GM21576 (cell line): Measurements from ENCODE around the gene FNIP2.
"Not testable (repeated sequence)": the region's sequence is repeated elsewhere in the genome, so short reads cannot be mapped to it uniquely, and the experiment has no call there.

Source experiments
- ATAC-seq: cut with Tn5 transposase; IDR thresholded peaks from one replicate; pipeline ENCODE4 v1.9.1; 2021; ENCODE audit warnings: mild to moderate bottlenecking, moderate library complexity; ENCODE audit not compliant: unreplicated experiment

Gene FNIP2

DNA sequence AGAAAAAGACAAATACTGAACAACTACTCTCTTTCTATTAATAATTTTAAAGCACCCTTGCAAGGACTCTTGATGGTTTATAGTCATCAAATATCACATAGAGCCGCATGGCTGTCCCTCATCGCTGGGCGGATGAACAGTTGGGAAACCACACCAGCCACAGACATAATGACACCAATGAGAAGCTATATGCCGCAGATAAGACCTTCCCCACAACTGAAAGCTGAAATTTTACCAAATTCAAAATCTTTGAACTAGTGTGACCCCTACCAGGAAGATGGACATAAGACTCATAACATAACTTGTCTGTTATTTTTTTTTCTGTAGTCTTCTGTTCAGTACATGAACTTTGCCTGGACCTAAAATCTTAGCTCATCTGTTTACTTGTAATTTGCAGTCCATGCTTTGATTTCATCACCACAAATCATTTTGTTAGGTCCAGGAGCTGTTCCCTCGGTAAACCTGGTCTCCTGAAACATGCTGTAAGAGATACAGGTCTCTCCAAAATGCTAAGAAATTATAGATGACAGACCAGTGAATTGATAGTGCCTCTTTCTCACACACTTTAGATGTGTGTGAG lies 176.8 kb downstream of the FNIP2 start:
- ATAC-seq, result no peak

DNA sequence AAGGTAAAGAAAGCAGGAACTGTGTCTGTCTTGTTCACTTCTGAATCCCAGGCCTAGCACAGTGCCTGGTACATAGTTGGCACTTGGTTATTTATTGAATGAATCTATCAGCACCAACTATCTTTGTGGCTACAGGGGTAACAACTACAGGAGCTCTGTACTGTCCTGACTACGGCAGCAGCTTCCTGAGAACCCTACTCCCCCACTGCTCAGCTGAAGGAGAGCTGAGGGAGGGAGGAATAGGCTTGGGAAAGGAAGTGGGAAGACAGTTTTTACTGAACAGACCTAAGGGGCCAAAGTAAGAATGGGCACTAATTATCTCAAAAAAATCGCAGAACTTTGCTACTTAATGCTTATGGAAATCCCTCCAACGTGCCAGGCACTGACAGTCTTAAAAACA lies 178.0 kb downstream of the FNIP2 start:
- no peak for ATAC-seq

DNA sequence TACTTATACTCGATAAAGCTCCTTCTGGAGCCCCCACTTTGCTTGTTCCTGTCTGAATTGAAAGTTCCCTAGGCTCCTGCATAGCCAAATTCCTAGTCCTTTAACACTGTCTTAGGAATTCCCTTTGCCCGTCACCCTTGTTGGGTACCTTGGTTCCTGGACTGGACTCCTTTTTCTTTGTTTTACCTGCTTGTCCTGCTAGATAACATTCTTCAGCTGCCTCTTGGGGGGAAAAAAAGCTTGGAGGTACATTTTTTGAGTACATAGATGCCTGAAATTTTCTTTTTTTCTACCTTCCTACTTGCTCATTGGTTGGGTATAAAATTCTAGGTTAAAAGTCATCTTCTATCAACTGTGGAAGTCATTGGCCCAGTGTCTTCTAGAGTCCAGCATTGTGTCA lies 179.2 kb downstream of the FNIP2 start:
- no peak for ATAC-seq

DNA sequence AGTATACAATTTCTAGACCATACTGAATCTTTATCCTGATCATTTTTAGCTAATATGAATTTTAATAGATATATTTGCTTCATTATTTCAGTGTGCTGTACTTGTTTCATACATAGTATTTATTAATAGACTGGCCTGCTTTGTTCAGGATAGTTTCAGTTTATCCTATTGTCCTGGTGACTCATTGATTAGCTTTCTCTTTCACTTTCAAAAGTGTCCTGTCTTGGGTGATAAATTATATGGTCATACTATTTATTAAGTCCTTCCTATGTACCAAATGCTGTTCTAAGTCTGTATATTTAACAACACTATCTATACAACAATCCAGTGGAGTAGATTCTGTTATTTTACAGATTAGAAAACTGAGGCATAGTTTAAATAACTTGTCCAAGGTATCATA lies 180.3 kb downstream of the FNIP2 start:
- ATAC-seq, result no peak

DNA sequence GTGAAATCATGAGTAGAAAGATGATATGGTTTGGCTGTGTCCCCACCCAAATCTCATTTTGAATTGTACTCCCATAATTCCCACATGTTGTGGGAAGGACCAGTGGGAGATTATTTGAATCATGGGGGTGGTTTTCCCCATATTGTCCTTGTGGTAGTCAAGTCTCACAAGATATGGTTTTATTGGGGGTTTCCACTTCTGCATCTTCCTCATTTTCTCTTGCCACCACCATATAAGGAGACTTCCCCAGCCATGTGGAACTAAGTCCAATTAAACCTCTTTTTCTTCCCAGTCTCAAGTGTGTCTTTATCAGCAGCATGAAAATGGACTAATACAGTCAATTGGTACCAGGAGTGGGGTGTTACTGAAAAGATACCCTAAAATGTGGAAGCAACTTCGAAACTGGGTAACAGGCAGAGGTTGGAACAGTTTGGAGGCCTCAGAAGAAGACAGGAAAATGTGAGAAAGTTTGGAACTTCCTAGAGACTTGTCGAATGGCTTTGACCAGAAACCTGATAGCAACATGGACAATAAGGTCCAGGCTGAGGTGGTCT lies 183.5 kb downstream of the FNIP2 start:
- not testable (repeated sequence) for ATAC-seq

DNA sequence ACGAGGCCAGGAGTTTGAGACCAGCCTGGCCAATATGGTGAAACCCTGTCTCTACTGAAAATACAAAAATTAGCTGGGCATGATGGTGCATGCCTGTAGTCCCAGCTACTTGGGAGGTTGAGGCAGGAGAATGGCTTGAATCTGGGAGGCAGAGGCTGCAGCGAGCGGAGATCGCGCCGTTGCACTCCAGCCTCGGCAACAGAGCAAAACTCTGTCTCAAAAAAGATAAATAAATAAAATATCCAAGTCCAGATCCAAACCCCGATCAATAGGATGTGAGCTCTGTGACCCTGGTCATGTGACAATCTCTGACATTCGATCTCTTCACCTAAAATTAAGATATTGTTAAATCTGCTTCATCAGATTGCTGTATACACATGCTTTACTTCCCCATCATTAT lies 187.5 kb downstream of the FNIP2 start:
- ATAC-seq, result not testable (repeated sequence)

DNA sequence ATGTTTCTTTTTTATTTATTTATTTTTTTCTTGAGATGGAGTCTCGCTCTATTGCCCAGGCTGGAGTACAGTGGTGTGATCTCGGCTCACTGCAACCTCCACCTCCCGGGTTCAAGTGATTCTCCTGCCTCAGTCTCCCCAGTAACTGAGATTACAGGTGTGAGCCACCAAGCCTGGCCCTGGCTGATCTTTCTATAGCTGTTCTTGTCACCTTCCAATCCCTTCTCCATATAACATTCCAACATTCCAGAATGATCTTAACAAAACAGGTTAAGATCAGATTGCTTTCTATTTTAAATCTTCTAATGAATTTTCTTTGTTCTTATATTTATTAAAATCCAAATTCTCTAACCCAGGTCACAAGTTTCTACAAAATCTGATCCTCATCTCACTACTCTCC lies 188.1 kb downstream of the FNIP2 start:
- ATAC-seq, result not testable (repeated sequence)
